SU-DHL-6 (cell line): ENCODE results near the gene U2AF1L4.

ENCODE experiments used
- CTCF ChIP-seq: fragments of 200-600 bp; sonication (generic); IDR thresholded peaks from one replicate; pipeline ENCODE4 v1.5.1; 2017; ENCODE audit warnings: antibody characterized with exemption, mild to moderate bottlenecking, low read length, moderate library complexity; ENCODE audit not compliant: insufficient read depth, poor library complexity, severe bottlenecking
- EZH2phosphoT487 ChIP-seq: fragments of 200-600 bp; sonication (generic), shearing (Covaris generic); conservative IDR thresholded peaks from 2 replicates; pipeline ENCODE4 v1.6.1; 2018; ENCODE audit warnings: mild to moderate bottlenecking, antibody characterized with exemption, low read length, moderate library complexity, mixed read lengths

- TF ChIP-seq CTCF: no peak
- TF ChIP-seq EZH2phosphoT487: no peak
Observed at GRCh38 chr19:35748106-35749020, 3.1 kb upstream of the U2AF1L4 start, which contains the start of gene LIN37.
